SK-N-SH (cell line): ENCODE results near the gene PIP5K1C. TPM values are rescaled to one million over a fixed set of nuclear protein-coding genes. Genes with fewer than 3 reads are reported as not detected.

Experiments
- CTCF ChIA-PET: fragments of 300-600, 350-600 bp; formaldehyde crosslinking; extraction: SDS; loops from one replicate; lab custom pipeline; 2021; lab: Yijun Ruan, JAX
- POLR2A ChIA-PET: fragments of 350-600 bp; sonication (Branson Sonifier 250); formaldehyde crosslinking; extraction: SDS; loops from one replicate; lab custom pipeline; 2020; ENCODE audit warnings: antibody characterized with exemption, inconsistent platforms; lab: Yijun Ruan, JAX
- DNase-seq: peaks from one replicate; pipeline ENCODE4 v3.0.0; 2012
- H2AFZ ChIP-seq: fragments of 200-600 bp; sonication (generic); 2 replicates; pipeline ENCODE4 v1.8.1; 2016; ENCODE audit warnings: antibody characterized with exemption, mild to moderate bottlenecking, low read depth
- H3F3A ChIP-seq: fragments of 200-600 bp; sonication (generic); replicated peaks from 2 replicates; pipeline ENCODE3; 2016; ENCODE audit warnings: antibody characterized with exemption, mild to moderate bottlenecking; ENCODE audit not compliant: insufficient read depth
- H3K27ac ChIP-seq, 2 experiments: fragments of 200-500 bp in 1 of 2; fragments of 200-600 bp in 1 of 2; sonication (Bioruptor generic) in 1 of 2; sonication (generic), shearing (Covaris generic) in 1 of 2; 2 replicates each; pipeline versions ENCODE4 v1.5.1 to v1.6.1; 2014 to 2016; ENCODE audit warnings: low read depth in 2 of 2, inconsistent platforms in 1 of 2, low read length in 1 of 2, mild to moderate bottlenecking in 1 of 2, mixed read lengths in 1 of 2
- H3K27me3 ChIP-seq: fragments of 200-600 bp; sonication (generic), shearing (Covaris generic); 2 replicates; pipeline ENCODE4 v1.6.1; 2016; ENCODE audit warnings: mixed run types; ENCODE audit not compliant: insufficient read depth
- H3K36me3 ChIP-seq, 2 experiments: fragments of 200-500 bp in 1 of 2; fragments of 200-600 bp in 1 of 2; sonication (Bioruptor generic) in 1 of 2; sonication (generic) in 1 of 2; replicated peaks in 1 of 2; 2 replicates each; pipeline versions ENCODE3 to v1.5.1; 2014 to 2016; ENCODE audit warnings: low read length in 1 of 2, mild to moderate bottlenecking in 1 of 2; ENCODE audit not compliant: insufficient read depth in 2 of 2, control insufficient read depth in 1 of 2
- H3K4me1 ChIP-seq, 2 experiments: fragments of 200-500 bp in 1 of 2; fragments of 200-600 bp in 1 of 2; sonication (Bioruptor generic) in 1 of 2; sonication (generic), shearing (Covaris generic) in 1 of 2; 2 replicates each; pipeline versions ENCODE4 v1.5.1 to v1.6.1; 2014 to 2016; ENCODE audit warnings: low read depth in 1 of 2, low read length in 1 of 2, mixed run types in 1 of 2; ENCODE audit not compliant: insufficient read depth in 2 of 2, control insufficient read depth in 1 of 2
- H3K4me2 ChIP-seq: fragments of 200-600 bp; sonication (generic), shearing (Covaris generic); 2 replicates; pipeline ENCODE4 v1.6.1; 2017; ENCODE audit warnings: mixed run types
- H3K4me3 ChIP-seq, 2 experiments: fragments of 200-500 bp in 1 of 2; fragments of 200-600 bp in 1 of 2; sonication (Bioruptor generic) in 1 of 2; sonication (generic), shearing (Covaris generic) in 1 of 2; 2 replicates each; pipeline versions ENCODE4 v1.5.1 to v1.8.1; 2014 to 2016; ENCODE audit warnings: low read depth in 2 of 2, inconsistent platforms in 1 of 2, low read length in 1 of 2, mild to moderate bottlenecking in 1 of 2, mixed read lengths in 1 of 2, moderate library complexity in 1 of 2
- H3K79me2 ChIP-seq: fragments of 200-600 bp; sonication (generic); 2 replicates; pipeline ENCODE4 v1.8.1; 2017; ENCODE audit warnings: mild to moderate bottlenecking; ENCODE audit not compliant: insufficient read depth
- H3K9ac ChIP-seq: fragments of 200-600 bp; sonication (generic); 2 replicates; pipeline ENCODE4 v1.6.1; 2017; ENCODE audit warnings: mixed run types
- H3K9me2 ChIP-seq: fragments of 200-600 bp; sonication (generic); 2 replicates; pipeline ENCODE4 v1.6.1; 2017; ENCODE audit warnings: mixed run types
- H3K9me3 ChIP-seq: fragments of 200-600 bp; sonication (generic); 2 replicates; pipeline ENCODE4 v1.6.1; 2017; ENCODE audit warnings: mixed run types, mild to moderate bottlenecking, moderate library complexity
- H4K20me1 ChIP-seq: fragments of 200-600 bp; sonication (generic); 2 replicates; pipeline ENCODE4 v1.6.1; 2017; ENCODE audit warnings: mild to moderate bottlenecking, mixed run types; ENCODE audit not compliant: insufficient read depth
- CTCF ChIP-seq: fragments of 200-600 bp; sonication (generic); IDR thresholded peaks from 2 replicates; pipeline ENCODE4 v1.6.1; 2017; ENCODE audit warnings: antibody characterized with exemption, mild to moderate bottlenecking, moderate library complexity
- FOXJ3 ChIP-seq: sonication (generic); formaldehyde crosslinking; IDR thresholded peaks from 2 replicates; pipeline ENCODE4 v1.5.1; 2020; ENCODE audit warnings: mild to moderate bottlenecking, missing genetic modification reagents
- GABPA ChIP-seq: IDR thresholded peaks from 2 replicates; pipeline ENCODE4 v1.4.0; 2012; ENCODE audit warnings: low read depth, mild to moderate bottlenecking
- NFIC ChIP-seq: IDR thresholded peaks from 2 replicates; pipeline ENCODE4 v1.4.0; 2012; ENCODE audit warnings: borderline replicate concordance
- NRF1 ChIP-seq: IDR thresholded peaks from 2 replicates; pipeline ENCODE4 v1.6.1; 2012; ENCODE audit warnings: low read depth, mild to moderate bottlenecking, low read length
- TCF12 ChIP-seq: IDR thresholded peaks from 2 replicates; pipeline ENCODE4 v1.4.0; 2012
- USF2 ChIP-seq: fragments of 150-350 bp; IDR thresholded peaks from 2 replicates; pipeline ENCODE4 v1.6.1; 2017; ENCODE audit warnings: antibody characterized with exemption, low read length, low read depth, borderline replicate concordance
- WGBS: methylation state at CpG from one replicate; pipeline ENCODE4 v1.1.6; 2017; ENCODE audit warnings: low lambda C conversion rate; 5-methylcytosine and 5-hydroxymethylcytosine counted together
- polyA plus RNA-seq, 3 experiments: library from polyadenylated mRNA; depleted of rRNA; stranded (reverse); fragments of >200 nt; gene quantifications; 2 replicates each; pipeline ENCODE4 v1.2.3, GENCODE V29; 2012
- TF ChIP-seq, protein P1 (sequence below): IDR thresholded peaks from 2 replicates; pipeline ENCODE4 v1.4.0; 2012; ENCODE audit warnings: low read depth

Gene PIP5K1C
- polyA plus RNA-seq, 1 of the 3 experiments (the other 2 are of a cell fraction): 12.3 TPM

- Histone ChIP-seq H3K27ac (no peak overlapping the region), H3K4me3 (no peak overlapping the region), H3K4me1 (peaks cover 0 to 6% of the 10 kb centered on the region in 2 experiments; a peak in 1 of 4 replicates), H3K9me3 (no peaks in the 10 kb centered on the region), H3K36me3 (peaks cover 6 to 21% of the 10 kb centered on the region in 2 experiments)
- CTCF ChIA-PET: interaction anchor here (1.0 to 1.4 kb wide), 6 partner anchors 11 to 69 kb away, joined by 3 to 6 read pairs (median 3); partner anchors contain the start of gene GIPC3
- POLR2A ChIA-PET: interaction anchor here (0.7 kb wide), 1 partner anchor 21 kb away, joined by 3 read pairs; no protein-coding TSS in a partner anchor
- TF ChIP-seq CTCF (peak; percentile 48), USF2 (no peak)
- TF ChIP-seq, protein P1, sequence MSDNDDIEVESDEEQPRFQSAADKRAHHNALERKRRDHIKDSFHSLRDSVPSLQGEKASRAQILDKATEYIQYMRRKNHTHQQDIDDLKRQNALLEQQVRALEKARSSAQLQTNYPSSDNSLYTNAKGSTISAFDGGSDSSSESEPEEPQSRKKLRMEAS: no peak
- TF ChIP-seq, all 33 proteins: peak for 1
- 94% methylated on average over 19 of the region's 20 CpGs for WGBS
- Histone ChIP-seq H3F3A (no peaks in the 10 kb centered on the region), H2AFZ (no peak overlapping the region), H3K4me2 (no peak overlapping the region), H3K9ac (no peak overlapping the region), H3K9me2 (no peaks in the 10 kb centered on the region), H3K79me2 (no peaks in the 10 kb centered on the region), H4K20me1 (no peaks in the 10 kb centered on the region), H3K27me3 (no peaks in the 10 kb centered on the region)
- DNase-seq: no peak
Measured at GRCh38 chr19:3653865-3654513, 46.3 kb downstream of the PIP5K1C start.

DNA sequence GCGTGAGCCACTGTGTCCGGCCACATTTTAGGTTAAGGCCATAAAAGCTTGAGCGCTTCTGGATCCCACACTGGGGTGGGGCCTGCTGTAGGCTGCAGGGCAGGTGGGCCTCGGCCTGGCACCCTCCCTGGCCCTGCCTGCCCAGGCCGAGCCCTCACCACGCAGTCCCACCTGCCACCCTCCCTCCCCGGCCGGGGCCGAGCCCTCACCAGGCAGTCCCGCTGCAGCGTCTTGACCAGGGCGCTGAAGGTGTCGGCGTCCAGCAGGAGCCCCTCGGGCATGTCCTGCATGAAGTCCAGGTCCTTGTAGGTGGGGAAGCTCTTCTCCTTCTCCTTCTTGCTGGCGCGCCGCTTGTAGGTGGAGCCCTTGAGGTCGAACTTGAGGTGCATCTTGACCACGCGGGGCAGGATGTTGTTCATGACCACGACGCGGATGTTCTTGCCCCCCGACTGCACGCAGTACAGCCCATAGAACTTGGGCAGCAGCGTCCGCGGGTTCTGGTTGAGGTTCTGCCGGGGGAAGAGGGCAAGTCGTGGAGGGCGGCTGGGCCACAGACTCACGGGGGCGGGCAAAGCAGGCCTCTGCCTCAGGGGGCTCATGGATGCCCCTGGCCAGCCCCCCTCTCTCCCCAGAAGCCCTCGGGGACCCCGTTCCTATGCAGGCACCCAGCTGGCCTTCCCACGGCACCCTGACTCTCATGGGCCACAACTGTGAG is 47.0 kb downstream of the PIP5K1C start:
- WGBS: 95% methylated on average over 30 of the region's 37 CpGs
- no peak overlapping the region for H3K4me2 ChIP-seq
- H4K20me1 ChIP-seq: no peaks in the 10 kb centered on the region
- H3K4me1 ChIP-seq: peaks cover 0 to 6% of the 10 kb centered on the region in 2 experiments; a peak in 1 of 4 replicates
- no peak overlapping the region for H3K4me3 ChIP-seq
- no peaks in the 10 kb centered on the region for H3K79me2 ChIP-seq
- H3K9ac ChIP-seq: no peak overlapping the region
- no peaks in the 10 kb centered on the region for H3K9me2 ChIP-seq
- no peaks in the 10 kb centered on the region for H3K9me3 ChIP-seq
- CTCF ChIA-PET: interaction anchor here (1.0 to 1.5 kb wide), 4 partner anchors 13 to 64 kb away, joined by 3 to 4 read pairs (median 3); no protein-coding TSS in a partner anchor
- POLR2A ChIA-PET: no interaction called here
- no peak overlapping the region for H2AFZ ChIP-seq
- peaks cover 6 to 21% of the 10 kb centered on the region in 2 experiments for H3K36me3 ChIP-seq
- no peak overlapping the region for H3K27ac ChIP-seq
- H3F3A ChIP-seq: no peaks in the 10 kb centered on the region
- H3K27me3 ChIP-seq: no peaks in the 10 kb centered on the region
- no peak for DNase-seq
- TF ChIP-seq NRF1: no peak
- no peak for TF ChIP-seq CTCF
- no peak for TF ChIP-seq FOXJ3 (CRISPR knock-in tag)
- TF ChIP-seq NFIC: no peak
- TF ChIP-seq GABPA: no peak
- TF ChIP-seq TCF12: no peak
